SHP77 treated with DMSO at 0.1 percent for 48 hours (cell line): ENCODE data around the gene CEP19.

Experiments used
- DNase-seq: peaks from one replicate; lab custom pipeline; 2025; lab: John Stamatoyannopoulos, UW

The CEP19 gene

GRCh38 chr3:196708467-196708866 lies 3.6 kb downstream of the CEP19 start:
- DNase-seq = no peak

DNA sequence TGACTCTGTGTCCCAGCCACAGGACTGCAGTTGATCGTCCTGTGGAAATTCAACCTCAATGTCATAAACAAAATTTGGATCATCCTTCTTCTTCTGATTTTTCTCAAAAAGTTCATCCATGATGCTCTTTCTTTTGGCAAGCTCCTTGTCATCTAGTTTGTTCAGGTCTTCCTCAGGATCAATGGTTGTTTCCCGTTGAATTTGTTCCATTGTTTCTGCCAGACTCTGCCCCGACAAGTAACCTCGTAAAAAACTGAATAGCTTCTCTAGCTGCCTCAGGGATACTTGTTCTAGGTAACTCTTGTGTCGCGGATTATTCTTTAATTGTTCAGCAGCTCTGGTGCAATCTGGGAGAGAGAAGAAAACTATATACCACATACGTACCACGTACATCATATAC lies 4.5 kb downstream of the CEP19 start:
- DNase-seq = no peak

DNA sequence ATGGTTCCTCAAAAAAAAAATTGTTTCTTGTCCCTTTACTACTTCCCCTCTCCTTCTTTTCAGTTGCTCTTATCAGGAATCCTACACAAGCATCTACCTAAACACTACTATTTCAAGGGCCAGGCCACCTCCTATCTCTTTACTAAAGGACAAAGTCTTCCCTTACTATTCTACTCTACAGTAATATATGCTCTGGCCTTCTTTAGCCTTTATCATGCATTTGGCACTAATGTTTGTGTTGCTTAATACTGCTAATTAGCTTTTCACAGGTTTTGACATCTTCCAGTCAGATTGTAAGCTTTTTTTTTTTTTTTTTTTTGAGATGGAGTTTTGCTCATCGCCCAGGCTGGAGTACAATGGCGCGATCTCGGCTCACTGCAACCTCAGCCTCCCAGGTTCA lies 5.3 kb downstream of the CEP19 start:
- DNase-seq = no peak

- DNase-seq = no peak
These were observed 5.7 kb downstream of the CEP19 start for GRCh38 chr3:196706327-196706726.

DNA sequence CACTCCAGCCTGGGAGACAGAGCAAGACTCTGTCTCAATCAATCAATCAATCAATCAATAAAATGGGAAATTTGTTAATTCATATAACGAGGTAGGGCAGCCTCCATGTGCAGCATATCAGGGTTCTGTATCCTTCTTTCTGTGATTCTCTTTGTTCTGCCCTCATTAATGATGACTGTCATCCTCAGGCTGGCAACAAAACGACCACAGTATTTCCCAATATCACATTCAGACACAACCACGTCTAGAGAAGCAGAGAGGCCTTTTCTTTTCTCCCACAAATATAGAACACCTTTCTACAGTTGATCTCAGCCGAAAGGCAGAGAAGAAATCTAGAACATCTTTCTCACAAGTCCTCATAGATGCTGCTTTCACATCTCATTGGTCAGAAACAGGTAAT lies 11.2 kb downstream of the CEP19 start:
- DNase-seq = no peak

GRCh38 chr3:196699749-196700148 lies 12.3 kb downstream of the CEP19 start:
- DNase-seq = no peak

- DNase-seq = no peak
These were observed 14.8 kb downstream of the CEP19 start for GRCh38 chr3:196697270-196697669.

GRCh38 chr3:196695849-196696226 lies 16.2 kb downstream of the CEP19 start:
- no peak for DNase-seq

DNA sequence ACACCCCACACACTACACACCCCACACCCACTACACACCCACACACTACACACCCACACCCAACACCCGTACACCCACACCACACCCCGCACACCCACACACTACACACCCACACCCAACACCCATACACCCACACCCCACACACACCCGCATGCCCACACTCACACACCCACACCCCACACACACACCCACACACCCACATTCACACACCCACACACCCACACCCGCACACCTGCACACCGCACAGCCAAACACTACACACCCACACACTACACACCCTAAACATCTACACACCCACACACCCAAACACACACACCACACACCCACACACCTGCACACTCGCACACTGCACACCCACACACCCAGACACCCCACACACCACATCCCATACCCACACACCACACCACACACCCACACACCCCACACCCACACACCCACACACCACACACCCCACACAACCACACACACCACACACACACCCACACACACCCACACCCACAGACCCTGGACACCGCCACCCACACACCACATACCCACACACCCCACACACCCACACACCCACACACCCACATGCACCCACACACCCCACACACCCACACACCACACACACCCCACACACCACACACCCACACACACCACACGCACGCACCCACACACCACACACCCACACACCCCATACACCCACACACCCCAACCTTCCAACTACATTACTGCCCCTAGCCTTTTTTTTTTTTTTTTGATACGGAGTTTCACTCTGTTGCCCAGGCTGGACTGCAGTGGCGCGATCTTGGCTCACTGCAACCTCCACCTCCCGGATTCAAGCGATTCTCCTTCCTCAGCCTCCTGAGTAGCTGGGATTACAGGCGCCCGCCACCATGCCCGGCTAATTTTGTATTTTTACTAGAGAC lies 16.9 kb downstream of the CEP19 start:
- DNase-seq = no peak

DNA sequence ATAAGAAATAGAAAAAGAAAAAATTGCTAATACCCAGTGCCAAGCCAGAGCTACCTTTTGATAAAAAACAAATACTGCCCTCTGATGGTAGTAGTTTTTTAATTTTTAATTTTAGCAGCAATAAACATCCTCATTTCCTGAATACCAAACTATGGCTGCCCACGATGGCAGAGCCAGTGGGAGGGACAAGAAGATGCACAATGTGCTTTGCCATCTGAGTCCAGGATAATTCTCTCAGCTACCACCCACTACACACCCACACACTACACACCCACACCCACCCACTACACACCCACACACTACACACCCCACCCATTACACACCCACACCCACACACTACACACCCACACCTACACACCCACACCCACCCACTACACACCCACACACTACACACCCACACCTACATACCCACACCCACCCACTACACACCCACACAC lies 17.8 kb downstream of the CEP19 start:
- DNase-seq = no peak

DNA sequence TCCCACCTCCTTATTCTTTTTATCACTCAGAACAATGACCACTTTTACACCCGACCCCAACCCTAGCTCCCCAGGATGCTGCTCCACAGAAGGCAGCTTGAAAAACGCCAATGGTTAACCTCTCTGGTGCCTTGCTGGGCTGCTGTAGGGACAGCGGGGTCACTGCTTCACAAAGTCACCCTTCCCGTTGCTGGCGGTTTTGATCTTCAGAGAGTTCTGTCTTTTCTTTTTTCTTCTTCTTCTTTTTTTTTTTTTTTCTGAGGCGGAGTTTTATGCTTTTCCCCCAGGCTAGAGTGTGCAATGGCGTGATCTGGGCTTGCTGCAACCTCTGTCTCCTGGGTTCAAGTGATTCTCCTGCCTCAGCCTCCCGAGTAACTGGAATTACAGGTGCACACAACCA lies 20.7 kb downstream of the CEP19 start:
- DNase-seq = no peak

DNA sequence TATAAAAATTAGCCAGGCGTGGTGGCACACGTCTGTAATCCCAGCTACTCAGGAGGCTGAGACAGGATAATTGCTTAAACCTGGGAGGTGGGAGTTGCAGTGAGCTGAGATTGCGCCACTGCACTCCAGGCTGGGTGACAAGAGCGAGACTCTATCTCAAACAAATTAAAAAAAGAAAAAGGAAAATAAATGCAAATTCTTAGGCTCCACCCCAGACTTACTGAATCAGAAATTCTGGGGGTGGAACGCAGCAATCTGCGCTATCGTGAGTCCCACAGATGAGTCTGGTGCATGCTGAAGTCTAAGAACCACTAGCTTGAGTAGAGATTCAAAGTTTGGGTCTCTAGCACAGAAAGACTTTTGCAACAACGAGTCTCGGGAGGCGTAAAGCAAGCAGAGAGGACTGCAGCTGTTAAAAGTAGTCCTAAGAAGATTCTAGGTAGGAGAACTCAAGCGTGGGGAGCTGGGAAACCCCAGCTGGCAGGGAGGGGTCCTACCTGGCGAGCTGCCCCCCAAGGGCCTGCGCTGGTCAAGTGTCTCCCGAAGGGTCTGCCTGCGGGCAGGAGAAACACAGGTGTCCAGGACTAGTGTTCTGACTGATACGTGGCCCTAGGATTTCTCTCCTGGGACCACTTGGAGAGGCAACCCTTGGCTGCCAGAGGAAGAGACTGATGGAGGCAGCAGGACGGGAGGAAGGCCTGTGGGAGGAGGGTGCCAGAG lies 21.9 kb downstream of the CEP19 start:
- no peak for DNase-seq

GRCh38 chr3:196688349-196688748 lies 23.7 kb downstream of the CEP19 start:
- DNase-seq = no peak

DNA sequence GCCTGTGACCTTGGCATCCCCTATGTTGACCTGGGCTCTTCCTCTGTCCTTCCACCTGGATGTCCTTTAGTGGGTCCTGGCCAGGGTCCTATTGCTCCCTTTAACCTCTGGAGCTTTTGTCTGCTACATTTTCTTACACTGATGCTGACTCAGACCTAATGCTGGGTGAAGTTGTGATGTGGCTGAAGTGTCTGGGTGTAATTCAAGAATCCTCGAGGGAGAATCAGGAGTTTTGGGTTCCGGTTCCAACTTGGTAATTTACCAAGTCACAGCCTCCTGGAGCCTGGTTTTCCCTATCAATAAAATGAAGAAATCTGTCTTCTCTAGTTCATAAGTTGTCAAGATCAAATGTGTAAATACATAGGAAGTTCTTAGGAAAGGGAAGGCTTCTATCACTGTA lies 25.6 kb downstream of the CEP19 start:
- no peak for DNase-seq

DNA sequence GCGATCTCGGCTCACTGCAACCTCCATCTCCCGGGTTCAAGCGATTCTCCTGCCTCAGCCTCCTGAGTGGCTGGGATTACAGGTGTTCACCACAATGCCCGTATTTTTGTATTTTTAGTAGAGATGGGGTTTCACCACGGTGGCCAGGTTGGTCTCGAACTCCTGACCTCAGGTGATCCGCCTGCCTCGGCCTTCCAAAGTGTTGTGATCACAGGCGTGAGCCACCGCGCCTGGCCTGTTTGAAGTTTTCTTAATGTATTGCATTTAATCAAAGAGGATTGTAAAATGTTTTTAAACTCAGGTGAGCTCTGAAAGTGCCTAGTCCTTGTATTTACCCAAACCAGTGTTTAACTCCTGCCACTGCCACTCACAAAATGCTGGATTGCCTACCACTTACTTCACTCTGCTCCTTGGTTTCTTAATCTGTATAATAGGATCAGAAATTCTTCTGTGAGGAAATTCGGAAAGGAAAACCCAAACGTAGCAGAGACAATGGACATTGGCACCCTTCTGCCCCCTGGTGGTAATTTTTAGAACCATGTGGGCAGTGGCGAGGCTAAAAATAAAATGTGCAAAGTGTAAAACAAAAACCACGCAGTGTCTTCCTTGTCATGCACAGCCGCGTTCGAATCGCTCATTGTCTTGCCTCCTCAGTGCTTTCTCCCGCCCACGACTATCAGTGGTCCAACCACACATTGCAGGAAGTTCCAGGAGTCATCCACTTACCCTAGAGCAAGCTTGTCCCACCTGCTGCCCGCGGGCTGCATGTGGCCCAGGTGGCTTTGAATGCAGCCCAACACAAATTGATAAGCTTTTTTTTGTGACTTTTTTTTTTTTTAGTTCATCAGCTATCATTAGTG lies 27.3 kb downstream of the CEP19 start:
- DNase-seq = peak; percentile 6

GRCh38 chr3:196677931-196678330 lies 34.1 kb downstream of the CEP19 start:
- DNase-seq = no peak

DNA sequence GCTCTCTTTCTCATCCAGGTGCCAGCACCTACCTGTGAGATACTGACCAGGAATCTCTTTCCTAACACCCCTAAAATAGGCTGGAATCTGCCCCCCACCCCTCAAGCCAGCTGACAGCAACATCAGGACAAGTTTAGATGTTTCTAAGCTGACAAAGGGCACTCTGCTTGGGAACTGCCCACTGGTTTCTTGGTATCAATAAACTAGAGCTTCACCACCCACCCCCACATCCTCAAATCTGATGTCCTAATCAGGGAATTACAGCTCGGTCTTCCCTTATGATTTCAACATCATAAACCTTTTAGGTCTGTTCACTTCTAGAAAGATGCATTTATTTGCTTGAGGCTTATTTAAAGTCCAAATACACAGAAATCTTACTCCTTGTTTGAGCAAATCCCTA lies 34.7 kb downstream of the CEP19 start:
- no peak for DNase-seq

- no peak for DNase-seq
These were observed 38.4 kb downstream of the CEP19 start for GRCh38 chr3:196673632-196674031.

GRCh38 chr3:196670339-196670738 lies 41.7 kb downstream of the CEP19 start:
- DNase-seq = no peak

DNA sequence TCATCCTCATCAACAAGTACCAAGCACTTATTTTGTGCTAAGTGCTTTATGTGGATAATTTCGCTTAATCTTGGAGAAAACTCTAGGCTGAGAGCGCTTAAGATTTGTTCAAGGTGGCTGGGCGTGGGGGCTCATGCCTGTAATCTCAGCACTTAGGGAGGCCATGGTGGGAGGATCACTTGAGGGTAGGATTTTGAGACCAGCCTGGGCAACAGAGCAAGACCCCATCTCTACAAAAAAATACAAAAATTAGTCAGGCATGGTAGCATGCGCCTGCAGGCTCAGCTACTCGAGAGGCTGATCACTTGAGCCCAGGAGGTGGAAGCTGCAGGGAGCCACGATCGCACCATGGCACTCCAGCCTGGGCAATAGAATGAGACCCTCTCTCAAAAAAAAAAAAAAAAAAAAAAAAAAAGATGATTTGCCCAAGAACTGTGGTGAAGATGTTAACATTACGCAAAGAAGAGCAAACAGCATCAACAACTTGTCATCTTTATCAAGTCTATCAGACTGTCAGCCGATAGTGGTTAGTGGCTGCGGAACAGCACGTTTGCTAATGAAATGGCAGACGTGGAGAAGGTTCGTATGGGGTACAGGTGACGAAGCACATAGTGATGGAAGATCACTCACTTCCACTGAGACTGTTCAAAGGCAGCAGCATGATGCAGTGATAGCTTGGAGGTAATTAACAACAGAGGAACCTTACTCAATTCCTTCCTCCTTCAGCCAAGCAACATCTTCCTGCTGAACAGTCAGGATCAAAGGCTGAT lies 44.8 kb downstream of the CEP19 start:
- DNase-seq = no peak

- DNase-seq = peak; percentile 72
These were observed 45.8 kb downstream of the CEP19 start for GRCh38 chr3:196666001-196666867.
